Renal pelvis (tissue), 4 donors: ENCODE data around the gene RALGPS1. TPM values are rescaled to one million over a fixed set of nuclear protein-coding genes. Genes with fewer than 3 reads are reported as not detected.

Source experiments
- DNase-seq: peaks from one replicate; pipeline ENCODE4 v3.0.0-alpha.2; 2013
- polyA plus RNA-seq, 3 donors: library from polyadenylated mRNA; unstranded; fragments of 120-200 nt; gene quantifications; one replicate each; pipeline ENCODE4 v1.2.1, GENCODE V29; 2013; ENCODE audit not compliant: insufficient read length in 3 of 3

The RALGPS1 gene
- polyA plus RNA-seq, 3 donors: 22.9 to 32.5 (median 28.4) TPM

GRCh38 chr9:127203681-127204327, 289.2 kb downstream of the RALGPS1 start:
- DNase-seq: no peak

GRCh38 chr9:127204771-127205470, 290.3 kb downstream of the RALGPS1 start:
- DNase-seq: no peak

- DNase-seq: no peak
Measured at GRCh38 chr9:127205952-127206351, 291.4 kb downstream of the RALGPS1 start.

- DNase-seq: no peak
Measured at GRCh38 chr9:127206666-127207065, 292.1 kb downstream of the RALGPS1 start.

- DNase-seq: no peak
Measured at GRCh38 chr9:127207734-127208410, 293.3 kb downstream of the RALGPS1 start.

- no peak for DNase-seq
Measured at GRCh38 chr9:127208416-127208815, 293.8 kb downstream of the RALGPS1 start.

GRCh38 chr9:127209220-127209619, 294.6 kb downstream of the RALGPS1 start:
- DNase-seq: no peak

GRCh38 chr9:127209948-127210640, 295.5 kb downstream of the RALGPS1 start:
- DNase-seq: no peak

GRCh38 chr9:127210851-127211730, 296.5 kb downstream of the RALGPS1 start:
- DNase-seq: no peak

- no peak for DNase-seq
Measured at GRCh38 chr9:127211983-127212382, 297.4 kb downstream of the RALGPS1 start.

- no peak for DNase-seq
Measured at GRCh38 chr9:127212453-127212852, 297.9 kb downstream of the RALGPS1 start.

- DNase-seq: no peak
Measured at GRCh38 chr9:127213859-127214258, 299.3 kb downstream of the RALGPS1 start.

- DNase-seq: peak; percentile 68
Measured at GRCh38 chr9:127214421-127215267, 300.1 kb downstream of the RALGPS1 start.

GRCh38 chr9:127215268-127216209, 301.0 kb downstream of the RALGPS1 start:
- DNase-seq: no peak

GRCh38 chr9:127216210-127216887, 301.8 kb downstream of the RALGPS1 start:
- DNase-seq: no peak

- DNase-seq: no peak
Measured at GRCh38 chr9:127216888-127217217, 302.3 kb downstream of the RALGPS1 start.

- DNase-seq: no peak
Measured at GRCh38 chr9:127218818-127219217, 304.2 kb downstream of the RALGPS1 start.

GRCh38 chr9:127219520-127219919, 304.9 kb downstream of the RALGPS1 start:
- no peak for DNase-seq

- DNase-seq: no peak
Measured at GRCh38 chr9:127221695-127222094, 307.1 kb downstream of the RALGPS1 start.
